IPS-18c (cell line): ENCODE data around the gene PAM.
A peak's percentile ranks its signal among the peaks of the same experiment; 100 is the strongest.
"Not testable (repeated sequence)": the region's sequence is repeated elsewhere in the genome, so short reads cannot be mapped to it uniquely, and the experiment has no call there.

ENCODE experiments used
- H3K4me3 ChIP-seq: 2 replicates; pipeline ENCODE4 v1.7.0; 2013; ENCODE audit warnings: low read depth, mild to moderate bottlenecking, low read length, moderate library complexity; ENCODE audit not compliant: insufficient read depth
- H3K9me3 ChIP-seq: one replicate; pipeline ENCODE4 v1.6.1; 2013; ENCODE audit warnings: mild to moderate bottlenecking, low read length, moderate library complexity; ENCODE audit not compliant: control insufficient read depth, insufficient read depth

The PAM gene

GRCh38 chr5:102747386-102748166, 7.5 kb upstream of the PAM start:
- H3K9me3 ChIP-seq: no peaks in the 10 kb centered on the region
- H3K4me3 ChIP-seq: no peak overlapping the region

- Histone ChIP-seq H3K9me3 (no peaks in the 10 kb centered on the region), H3K4me3 (no peak overlapping the region)
Observed at GRCh38 chr5:102749416-102750030, 5.6 kb upstream of the PAM start.

GRCh38 chr5:102750151-102750834, 4.8 kb upstream of the PAM start:
- Histone ChIP-seq H3K4me3 (no peak overlapping the region), H3K9me3 (no peaks in the 10 kb centered on the region)

- H3K4me3 ChIP-seq, H3K9me3 ChIP-seq: not testable (repeated sequence)
Observed at GRCh38 chr5:102751903-102752376, 3.2 kb upstream of the PAM start.

- Histone ChIP-seq H3K9me3 (no peaks in the 10 kb centered on the region), H3K4me3 (peak overlapping the region; percentile 81)
Observed at GRCh38 chr5:102753889-102754766, 977 bp upstream of the PAM start.

GRCh38 chr5:102755686-102756371, 724 bp downstream of the PAM start:
- Histone ChIP-seq H3K9me3 (no peaks in the 10 kb centered on the region), H3K4me3 (peak overlapping the region; percentile 81)

GRCh38 chr5:102758576-102758975, 3.5 kb downstream of the PAM start:
- no peak overlapping the region for H3K4me3 ChIP-seq
- no peaks in the 10 kb centered on the region for H3K9me3 ChIP-seq

GRCh38 chr5:102759289-102759688, 4.2 kb downstream of the PAM start:
- Histone ChIP-seq H3K9me3 (no peaks in the 10 kb centered on the region), H3K4me3 (no peak overlapping the region)

- Histone ChIP-seq H3K9me3 (no peaks in the 10 kb centered on the region), H3K4me3 (no peak overlapping the region)
Observed at GRCh38 chr5:102759700-102760099, 4.6 kb downstream of the PAM start.

GRCh38 chr5:102760815-102761214, 5.7 kb downstream of the PAM start:
- Histone ChIP-seq H3K9me3 (no peaks in the 10 kb centered on the region), H3K4me3 (no peak overlapping the region)

- Histone ChIP-seq H3K9me3 (no peaks in the 10 kb centered on the region), H3K4me3 (no peak overlapping the region)
Observed at GRCh38 chr5:102762095-102762534, 7.0 kb downstream of the PAM start.

- Histone ChIP-seq H3K4me3 (no peak overlapping the region), H3K9me3 (no peaks in the 10 kb centered on the region)
Observed at GRCh38 chr5:102762562-102763227, 7.6 kb downstream of the PAM start.

- H3K9me3 ChIP-seq: no peaks in the 10 kb centered on the region
- H3K4me3 ChIP-seq: no peak overlapping the region
Observed at GRCh38 chr5:102763734-102764133, 8.6 kb downstream of the PAM start.

- no peaks in the 10 kb centered on the region for H3K9me3 ChIP-seq
- H3K4me3 ChIP-seq: no peak overlapping the region
Observed at GRCh38 chr5:102764381-102765004, 9.4 kb downstream of the PAM start.

- H3K4me3 ChIP-seq: no peak overlapping the region
- no peaks in the 10 kb centered on the region for H3K9me3 ChIP-seq
Observed at GRCh38 chr5:102765350-102765749, 10.2 kb downstream of the PAM start.
